ENCODE measurements around the gene LY6G6D.

LY6G6D gene

DNA sequence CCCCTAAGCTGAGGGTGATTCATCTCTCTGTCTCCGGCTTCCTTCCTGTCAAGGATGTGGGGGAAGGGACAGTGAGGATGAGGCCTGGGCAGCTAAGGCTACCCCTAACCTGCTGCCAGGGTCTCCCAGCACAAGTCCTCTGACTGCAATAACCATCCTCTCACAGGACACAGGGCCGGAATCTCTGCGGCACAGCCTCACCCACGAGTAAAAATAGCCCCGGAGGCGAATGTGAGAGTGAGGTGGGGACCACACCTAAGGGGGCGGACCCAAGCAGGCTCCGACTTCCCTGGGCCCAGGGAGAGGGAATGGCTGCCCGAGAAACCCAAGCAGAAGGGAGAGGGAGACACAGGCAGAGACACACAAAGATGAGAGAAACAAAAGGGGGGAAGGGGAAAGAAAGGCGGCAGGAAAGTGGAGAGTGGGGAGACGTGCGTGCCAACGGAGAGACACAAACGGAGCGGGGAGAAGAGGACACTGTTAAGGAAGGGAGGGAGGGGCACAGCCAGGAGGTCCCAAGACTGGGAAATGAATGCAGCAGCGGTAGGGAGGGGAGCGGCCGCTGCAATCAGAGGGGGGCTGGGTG, 19.8 kb downstream of the LY6G6D start:
- H3K4me3 ChIP-seq (replicated peaks; ENCODE audit: low read depth, low read length): peak overlapping the region; percentile 97
- TF ChIP-seq CTCF (IDR thresholded peaks at IDR 0.05; ENCODE audit: low read depth, low read length, missing control alignments): no peak
- no peak for DNase-seq (ENCODE audit: extremely low read depth, low read depth)

DNA sequence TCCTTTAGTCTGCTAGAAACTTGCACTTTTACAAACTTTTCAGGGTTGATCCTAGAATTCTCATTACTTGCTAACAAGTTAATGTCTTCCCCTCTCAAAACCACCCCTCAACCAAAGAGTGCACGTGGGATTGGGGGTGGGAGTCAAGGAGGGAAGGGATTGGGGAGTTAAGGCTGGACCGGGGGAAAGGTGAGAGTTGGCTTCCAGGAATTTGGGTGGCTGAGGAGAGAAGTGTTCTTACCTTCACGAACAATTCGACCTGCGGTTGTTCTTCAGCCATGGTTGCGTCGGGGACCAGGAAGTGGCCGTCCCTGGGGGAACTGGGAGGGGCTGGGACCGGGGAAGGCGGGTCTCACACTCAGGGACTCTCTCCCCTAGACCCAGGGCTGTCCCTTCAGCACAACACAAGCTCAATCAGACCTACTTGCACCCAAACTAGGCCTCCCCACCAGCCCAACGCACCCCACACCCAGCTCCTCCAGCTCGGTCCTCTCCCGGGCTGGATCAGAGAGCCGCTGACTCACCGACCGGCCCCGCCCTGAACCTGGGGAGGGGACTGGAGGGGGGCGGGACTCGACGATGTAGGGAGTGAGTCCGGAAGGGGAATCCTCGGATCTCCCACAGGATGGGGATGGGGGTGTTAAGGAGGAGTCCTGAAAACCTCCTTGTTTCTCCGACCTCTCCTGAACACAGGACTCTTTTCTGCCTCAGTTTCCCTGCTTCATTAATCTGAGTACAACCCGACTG, 21.0 kb downstream of the LY6G6D start, which contains the start of gene CLIC1:
TSS of gene CLIC1 (minus strand) at position 510 of the 747 bp plus-strand sequence. CDS start at position 280, 230 bp downstream.
- peak within 1 kb of the TSS; percentile 97 for H3K4me3 ChIP-seq (replicated peaks; ENCODE audit: low read depth, low read length)
- DNase-seq (ENCODE audit: extremely low read depth, low read depth): no peak
- TF ChIP-seq CTCF (IDR thresholded peaks at IDR 0.05; ENCODE audit: low read depth, low read length, missing control alignments): no peak

- H3K4me3 ChIP-seq (replicated peaks; ENCODE audit: low read depth, low read length): peak overlapping the region; percentile 97
- no peak for DNase-seq (ENCODE audit: extremely low read depth, low read depth)
- no peak for TF ChIP-seq CTCF (IDR thresholded peaks at IDR 0.05; ENCODE audit: low read depth, low read length, missing control alignments)
Observed at GRCh38 chr6:31736768-31737314, 21.7 kb downstream of the LY6G6D start.

- DNase-seq (ENCODE audit: extremely low read depth, low read depth): no peak
- H3K4me3 ChIP-seq (replicated peaks; ENCODE audit: low read depth, low read length): no peak overlapping the region
- no peak for TF ChIP-seq CTCF (IDR thresholded peaks at IDR 0.05; ENCODE audit: low read depth, low read length, missing control alignments)
Observed at GRCh38 chr6:31737315-31737990, 22.3 kb downstream of the LY6G6D start.

DNA sequence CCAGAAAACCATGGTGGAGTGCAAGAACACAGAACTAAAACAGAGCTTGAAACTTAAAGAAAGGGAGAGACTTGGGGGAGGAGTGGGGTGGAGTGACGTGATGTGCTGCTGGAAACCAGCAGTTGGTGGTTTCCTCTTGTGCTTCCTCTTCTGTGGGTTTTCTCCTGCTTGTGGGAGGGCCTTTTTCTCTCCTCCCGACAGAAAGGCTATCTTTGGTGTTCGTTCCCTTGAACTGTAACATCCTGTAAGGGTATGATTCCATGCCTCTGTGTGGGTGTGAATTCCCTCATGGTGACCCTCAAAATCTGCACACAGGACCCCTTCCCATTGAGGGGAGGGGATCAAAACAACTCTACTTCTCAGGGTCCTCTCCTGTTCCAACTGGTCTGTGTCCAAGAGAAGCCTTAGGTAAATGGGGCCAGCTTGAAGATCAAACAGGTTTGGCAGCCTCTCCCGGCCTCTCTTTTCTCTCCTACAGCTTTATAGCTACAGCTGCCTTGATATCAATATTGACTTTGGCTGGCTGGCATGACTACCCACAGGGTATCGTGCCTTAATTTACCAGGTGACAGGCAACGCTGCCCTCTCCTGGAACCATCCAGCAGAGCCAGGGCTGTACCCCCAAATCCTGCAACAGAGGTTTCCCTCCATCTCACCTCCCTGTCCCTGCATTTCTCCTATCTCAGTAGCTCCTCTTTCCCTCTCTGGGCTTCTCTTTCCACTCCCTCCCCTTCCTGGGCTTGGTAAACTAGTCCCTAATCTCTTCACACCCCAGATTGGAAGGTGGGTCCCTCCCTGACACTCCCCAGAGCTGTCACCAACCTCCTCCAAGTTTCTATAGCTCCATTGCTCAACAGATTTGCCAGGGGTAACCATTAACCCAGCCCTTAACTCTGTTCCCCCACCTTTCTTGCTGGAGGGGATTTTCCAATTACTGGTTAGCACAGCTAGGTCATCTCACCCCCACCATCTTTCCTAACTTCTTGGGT, 23.1 kb downstream of the LY6G6D start:
- peak; percentile 78 for DNase-seq (ENCODE audit: extremely low read depth, low read depth)
- peak; percentile 30 for TF ChIP-seq CTCF (IDR thresholded peaks at IDR 0.05; ENCODE audit: low read depth, low read length, missing control alignments)
- H3K4me3 ChIP-seq (replicated peaks; ENCODE audit: low read depth, low read length): peak overlapping the region; percentile 18
